ENCODE results near the gene SMIM12. TPM values are rescaled to one million over a fixed set of nuclear protein-coding genes. Genes with fewer than 3 reads are reported as not detected.

Gene SMIM12
- total and polyA plus RNA-seq, 2 of the 8 experiments (the other 6 are each of a cell fraction or from before 2014, with no cell fraction given): 40.9 to 49.2 TPM

DNA sequence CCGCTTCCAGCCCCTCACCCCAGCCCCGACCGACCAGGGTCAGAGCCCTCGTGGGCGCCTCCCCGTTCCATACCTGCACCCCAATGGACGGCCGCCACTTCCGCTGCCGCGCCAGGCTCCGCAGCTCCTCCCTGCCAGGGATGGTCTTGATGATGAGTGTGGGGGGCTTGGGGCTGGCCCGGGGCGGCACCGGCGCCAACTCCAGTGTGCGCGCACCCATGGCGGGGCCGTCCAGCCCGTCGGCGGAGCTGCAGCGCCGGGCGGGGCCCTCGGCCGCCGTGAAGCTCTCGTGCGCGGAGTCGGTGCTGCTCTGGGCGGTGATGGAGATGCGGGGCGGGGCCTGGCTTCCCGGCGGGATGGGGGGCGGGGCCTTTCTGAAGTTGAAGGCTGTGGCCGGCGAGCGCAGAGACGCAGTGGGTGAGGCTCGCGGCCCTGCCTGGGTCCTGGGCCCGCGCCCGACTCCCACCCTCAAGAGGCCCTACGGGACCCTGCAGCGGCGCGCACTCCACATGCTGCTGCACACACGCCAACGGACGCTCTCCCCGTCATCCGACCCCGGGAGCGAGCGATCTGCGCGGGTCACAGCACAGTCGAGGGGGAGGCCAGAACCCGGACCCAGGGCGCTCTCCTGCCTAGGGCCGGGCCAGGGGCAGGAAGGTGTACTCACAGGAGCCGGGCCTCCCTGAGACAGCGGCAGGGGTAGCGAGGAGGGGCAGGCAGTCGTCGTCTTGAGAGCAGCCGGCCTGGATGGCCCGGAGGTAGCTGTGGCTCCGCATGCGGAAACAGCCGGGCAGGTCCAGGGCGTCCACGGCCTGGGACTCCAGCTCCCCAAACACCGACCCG is 26.1 kb upstream of the SMIM12 start:
- Histone ChIP-seq H4K20me1 (replicated peaks in 1 of 2; ENCODE audit: control insufficient read depth in 1 of 2, insufficient read depth in 2 of 2, low read length in 2 of 2) (peaks cover 0 to 2% of the 10 kb centered on the region in 2 experiments), H3K4me3 (ENCODE audit: extremely low read depth in 1 of 4, insufficient read depth in 2 of 4, low read depth in 3 of 4, low read length in 4 of 4) (peak overlapping the region; percentile 45 to 74 (median 69)), H3K4ac (replicated peaks; ENCODE audit: insufficient read length, low read depth, low read length) (no peak overlapping the region), H2BK20ac (ENCODE audit: low read length) (0 out of 2 replicates have a peak overlapping the region, but pooled peaks have one; percentile 18), H3K18ac (ENCODE audit: extremely low read depth, low read length) (peak overlapping the region; percentile 76), H3K36me3 (ENCODE audit: control insufficient read depth in 2 of 4, insufficient read depth in 4 of 4, low read length in 3 of 4) (no peaks in the 10 kb centered on the region), H3K4me1 (replicated peaks in 1 of 4; ENCODE audit: control insufficient read depth in 3 of 4, insufficient read depth in 4 of 4, low read length in 3 of 4) (peaks cover 0 to 10% (median 7%) of the 10 kb centered on the region in 4 experiments; a peak in 6 of 7 replicates), H2AK5ac (ENCODE audit: low read depth, low read length) (no peak overlapping the region), H4K91ac (replicated peaks; ENCODE audit: insufficient read length, low read length) (no peak overlapping the region), H3K14ac (ENCODE audit: insufficient read length) (no peak overlapping the region), H4K8ac (ENCODE audit: extremely low read depth, insufficient read depth, low read length) (peak overlapping the region; percentile 23), H2BK120ac (replicated peaks; ENCODE audit: low read depth, low read length) (no peak overlapping the region), H3K4me2 (ENCODE audit: insufficient read depth in 1 of 2, low read depth in 2 of 2, low read length in 2 of 2) (peak overlapping the region; percentile 62 to 84), H2BK15ac (ENCODE audit: low read length) (peak overlapping the region; percentile 97; the same call in 1 of the 2 replicates), H3K27ac (ENCODE audit: low read depth, low read length) (no peak overlapping the region), H2BK5ac (ENCODE audit: low read depth, low read length) (peak overlapping the region; percentile 61; the same call in 1 of the 2 replicates), H4K5ac (ENCODE audit: insufficient read length, low read depth, low read length) (peak overlapping the region; percentile 52), H3K9ac (replicated peaks in 1 of 4; ENCODE audit: extremely low read depth in 1 of 4, low read depth in 3 of 4, low read length in 3 of 4) (peak overlapping the region; percentile 35 to 45 (median 40); a peak in 6 of 7 replicates), H3K9me3 (ENCODE audit: insufficient read depth in 2 of 2, low read depth in 1 of 2, low read length in 1 of 2) (no peaks in the 10 kb centered on the region), H3K23me2 (ENCODE audit: low read depth, low read length) (peaks cover 9% of the 10 kb centered on the region; the same call in 1 of the 2 replicates), H2AFZ (ENCODE audit: low read length) (peak overlapping the region; percentile 81; the same call in 1 of the 2 replicates), H3K79me2 (ENCODE audit: control insufficient read depth in 1 of 2, insufficient read depth in 2 of 2, low read length in 2 of 2) (no peaks in the 10 kb centered on the region), H3K27me3 (replicated peaks in 1 of 4; ENCODE audit: control insufficient read depth in 3 of 4, extremely low read depth in 1 of 4, insufficient read depth in 3 of 4, low read length in 3 of 4) (peaks cover 0 to 16% (median 13%) of the 10 kb centered on the region in 4 experiments; a peak in 6 of 7 replicates), H3K23ac (ENCODE audit: insufficient read length) (no peak overlapping the region), H3K56ac (replicated peaks; ENCODE audit: insufficient read length, low read depth, low read length) (peak overlapping the region; percentile 50), H2BK12ac (ENCODE audit: low read depth, low read length) (peak overlapping the region; percentile 68; the same call in 1 of the 2 replicates), H3K79me1 (ENCODE audit: low read depth, low read length) (no peaks in the 10 kb centered on the region)
- DNase-seq (ENCODE audit: low read depth in 1 of 2, low spot score in 2 of 2): peak; percentile 25 to 95
- no peak for FAIRE-seq
- CTCF ChIA-PET (ENCODE audit: partially characterized antibody): interaction anchor here (0.6 to 9.8 kb wide), 12 partner anchors 12 to 485 kb away, joined by 3 to 81 read pairs (median 4); partner anchors contain the start of gene SMIM12
- WGBS, 2 experiments (ENCODE audit: extremely low coverage in 1 of 2, insufficient coverage in 1 of 2, insufficient read length in 1 of 2, insufficient replicate concordance in 2 of 2, low coverage in 1 of 2, low lambda C conversion rate in 2 of 2, missing lambda C conversion rate in 1 of 2): 9% methylated on average over 44 of the region's 80 CpGs; no CpG with 5 or more reads in 1 of the 2 experiments
- POLR2A ChIA-PET (ENCODE audit: partially characterized antibody): interaction anchor here (0.6 to 2.3 kb wide), 10 partner anchors 11 to 43 kb away, joined by 3 to 12 read pairs (median 3); partner anchors contain the start of genes DLGAP3 and SMIM12
- TF ChIP-seq SUZ12 (IDR thresholded peaks at IDR 0.05; ENCODE audit: low read length) (0 out of 2 replicates have a peak, but pooled peaks have one; percentile 25), KDM4A (IDR thresholded peaks at IDR 0.05; ENCODE audit: low read depth, low read length, severe bottlenecking) (peak; percentile 90), SP2 (IDR thresholded peaks at IDR 0.05; ENCODE audit: low read length) (no peak), NRF1 (IDR thresholded peaks at IDR 0.05; ENCODE audit: low read depth, low read length) (no peak), EP300 (IDR thresholded peaks at IDR 0.05; ENCODE audit: borderline replicate concordance in 1 of 2, low read depth in 2 of 2, low read length in 2 of 2) (no peak), TBP (IDR thresholded peaks at IDR 0.05; ENCODE audit: low read depth, low read length) (peak; percentile 41; the same call in 1 of the 2 replicates), TAF7 (optimal IDR thresholded peaks at IDR 0.05; ENCODE audit: borderline replicate concordance, low read depth, low read length) (no peak), SP4 (IDR thresholded peaks at IDR 0.05; ENCODE audit: low read length) (0 out of 2 replicates have a peak, but pooled peaks have one; percentile 25)
- TF ChIP-seq, protein P1, sequence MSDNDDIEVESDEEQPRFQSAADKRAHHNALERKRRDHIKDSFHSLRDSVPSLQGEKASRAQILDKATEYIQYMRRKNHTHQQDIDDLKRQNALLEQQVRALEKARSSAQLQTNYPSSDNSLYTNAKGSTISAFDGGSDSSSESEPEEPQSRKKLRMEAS (IDR thresholded peaks at IDR 0.05): peak; percentile 63
